Mesenchymal stem cell (in vitro differentiated cells and primary cell): ENCODE data around the gene VANGL2.

Experiments used
- DNase-seq: peaks from one replicate; pipeline ENCODE4 v3.0.0-alpha.2; 2013
- H2AFZ ChIP-seq: one replicate; pipeline ENCODE4 v1.6.1; 2013; ENCODE audit warnings: low read depth, mild to moderate bottlenecking, control low read depth, inconsistent platforms, low read length, moderate library complexity
- H2AK5ac ChIP-seq: 2 replicates; pipeline ENCODE4 v1.6.1; 2013; ENCODE audit warnings: low read length, moderate library complexity, mild to moderate bottlenecking, inconsistent platforms; ENCODE audit not compliant: severe bottlenecking
- H2BK120ac ChIP-seq: one replicate; pipeline ENCODE4 v1.6.1; 2013; ENCODE audit warnings: low read depth, mild to moderate bottlenecking, inconsistent platforms, low read length, moderate library complexity
- H2BK12ac ChIP-seq, 2 experiments: one replicate each; pipeline ENCODE4 v1.6.1; 2013; ENCODE audit warnings: inconsistent platforms in 2 of 2, low read length in 2 of 2, mild to moderate bottlenecking in 2 of 2, moderate library complexity in 2 of 2, control low read depth in 1 of 2
- H2BK15ac ChIP-seq: one replicate; pipeline ENCODE4 v1.6.1; 2013; ENCODE audit warnings: mild to moderate bottlenecking, low read depth, inconsistent platforms; ENCODE audit not compliant: poor library complexity, severe bottlenecking
- H2BK5ac ChIP-seq: 2 replicates; pipeline ENCODE4 v1.6.1; 2013; ENCODE audit warnings: low read depth, mild to moderate bottlenecking, low read length, control low read depth, inconsistent platforms; ENCODE audit not compliant: poor library complexity, severe bottlenecking
- H3K14ac ChIP-seq, 2 experiments: one replicate each; pipeline ENCODE4 v1.6.1; 2013; ENCODE audit warnings: inconsistent platforms in 2 of 2, low read length in 2 of 2, control low read depth in 1 of 2, mild to moderate bottlenecking in 1 of 2, moderate library complexity in 1 of 2
- H3K18ac ChIP-seq, 2 experiments: one replicate each; pipeline ENCODE4 v1.6.1; 2013; ENCODE audit warnings: inconsistent platforms in 2 of 2, low read length in 2 of 2, control low read depth in 1 of 2, low read depth in 1 of 2, mild to moderate bottlenecking in 1 of 2
- H3K23ac ChIP-seq, 2 experiments: one replicate each; pipeline ENCODE4 v1.6.1; 2013; ENCODE audit warnings: inconsistent platforms in 2 of 2, low read length in 2 of 2, mild to moderate bottlenecking in 2 of 2, moderate library complexity in 2 of 2, control low read depth in 1 of 2
- H3K27ac ChIP-seq: 2 replicates; pipeline ENCODE4 v1.5.1; 2013; ENCODE audit warnings: mild to moderate bottlenecking, moderate library complexity, low read length, control low read depth, inconsistent platforms; ENCODE audit not compliant: poor library complexity, severe bottlenecking
- H3K27me3 ChIP-seq, 2 experiments: 2 replicates each; pipeline versions ENCODE4 v1.6.1 to v1.7.0; 2013; ENCODE audit warnings: low read length in 2 of 2, mild to moderate bottlenecking in 2 of 2, moderate library complexity in 2 of 2, control low read depth in 1 of 2, inconsistent platforms in 1 of 2; ENCODE audit not compliant: control insufficient read depth in 1 of 2, insufficient read depth in 1 of 2
- H3K36me3 ChIP-seq, 2 experiments: 2 replicates each; pipeline versions ENCODE4 v1.6.1 to v1.7.0; 2013; ENCODE audit warnings: low read length in 2 of 2, control low read depth in 1 of 2, inconsistent platforms in 1 of 2, low read depth in 1 of 2, mild to moderate bottlenecking in 1 of 2; ENCODE audit not compliant: insufficient read depth in 2 of 2, control insufficient read depth in 1 of 2
- H3K4ac ChIP-seq, 2 experiments: one replicate each; pipeline ENCODE4 v1.6.1; 2013; ENCODE audit warnings: inconsistent platforms in 2 of 2, low read length in 2 of 2, mild to moderate bottlenecking in 2 of 2, moderate library complexity in 2 of 2, control low read depth in 1 of 2, low read depth in 1 of 2
- H3K4me1 ChIP-seq: 2 replicates; pipeline ENCODE4 v1.6.1; 2013; ENCODE audit warnings: low read depth, low read length, control low read depth; ENCODE audit not compliant: control insufficient read depth, insufficient read depth
- H3K4me2 ChIP-seq: 2 replicates; pipeline ENCODE4 v1.6.1; 2013; ENCODE audit warnings: low read length, mild to moderate bottlenecking, inconsistent platforms; ENCODE audit not compliant: poor library complexity, severe bottlenecking
- H3K4me3 ChIP-seq, 2 experiments: 2 replicates each; pipeline versions ENCODE4 v1.5.1 to v1.7.0; 2013; ENCODE audit warnings: low read length in 2 of 2, mild to moderate bottlenecking in 2 of 2, control low read depth in 1 of 2, low read depth in 1 of 2; ENCODE audit not compliant: insufficient read depth in 1 of 2
- H3K79me1 ChIP-seq: replicated peaks from 2 replicates; pipeline ENCODE4 v1.6.1; 2013; ENCODE audit warnings: mild to moderate bottlenecking, control low read depth, low read length, inconsistent platforms; ENCODE audit not compliant: poor library complexity, severe bottlenecking
- H3K9ac ChIP-seq: 2 replicates; pipeline ENCODE4 v1.7.0; 2013; ENCODE audit warnings: mild to moderate bottlenecking, low read length, moderate library complexity
- H3K9me3 ChIP-seq: 2 replicates; pipeline ENCODE4 v1.7.0; 2013; ENCODE audit warnings: mild to moderate bottlenecking, low read length; ENCODE audit not compliant: control insufficient read depth
- H4K8ac ChIP-seq: one replicate; pipeline ENCODE4 v1.6.1; 2013; ENCODE audit warnings: inconsistent platforms, mild to moderate bottlenecking, low read length, moderate library complexity
- H4K91ac ChIP-seq: one replicate; pipeline ENCODE4 v1.6.1; 2013; ENCODE audit warnings: mild to moderate bottlenecking, low read length, inconsistent platforms
- WGBS: methylation state at CpG from one replicate; pipeline ENCODE4 v1.1.7; 2013; ENCODE audit warnings: mixed read lengths; 5-methylcytosine and 5-hydroxymethylcytosine counted together

VANGL2 gene

DNA sequence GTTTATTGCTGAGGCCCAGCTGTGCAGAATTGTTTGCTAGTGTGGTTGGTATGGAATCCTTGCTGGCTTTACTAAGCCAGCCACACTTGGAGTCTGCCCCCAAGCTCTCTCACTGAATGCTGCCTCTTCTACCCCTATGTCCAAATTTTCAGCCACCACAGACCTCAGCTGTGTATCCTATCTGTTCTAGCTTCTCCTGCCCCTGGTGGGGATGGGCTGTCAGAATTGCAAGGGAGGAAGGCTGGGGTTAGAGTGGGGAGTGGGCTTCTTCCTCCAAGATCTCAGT lies 29.1 kb upstream of the VANGL2 start:
- Histone ChIP-seq H3K4me2 (no peak overlapping the region), H3K4me3 (no peak overlapping the region), H2BK120ac (no peak overlapping the region), H4K8ac (no peak overlapping the region), H3K18ac (no peak overlapping the region), H3K9me3 (no peaks in the 10 kb centered on the region), H3K36me3 (peaks cover 0 to 3% of the 10 kb centered on the region in 2 experiments), H2BK12ac (no peak overlapping the region), H3K79me1 (no peaks in the 10 kb centered on the region), H4K91ac (no peak overlapping the region), H2BK5ac (no peak overlapping the region), H3K9ac (no peak overlapping the region), H3K4me1 (peaks cover 13% of the 10 kb centered on the region), H2AFZ (no peak overlapping the region), H3K27me3 (peaks cover 14 to 34% of the 10 kb centered on the region in 2 experiments), H3K23ac (no peak overlapping the region), H3K14ac (no peak overlapping the region), H2BK15ac (no peak overlapping the region), H3K27ac (no peak overlapping the region), H3K4ac (no peak overlapping the region), H2AK5ac (no peak overlapping the region)
- no peak for DNase-seq

DNA sequence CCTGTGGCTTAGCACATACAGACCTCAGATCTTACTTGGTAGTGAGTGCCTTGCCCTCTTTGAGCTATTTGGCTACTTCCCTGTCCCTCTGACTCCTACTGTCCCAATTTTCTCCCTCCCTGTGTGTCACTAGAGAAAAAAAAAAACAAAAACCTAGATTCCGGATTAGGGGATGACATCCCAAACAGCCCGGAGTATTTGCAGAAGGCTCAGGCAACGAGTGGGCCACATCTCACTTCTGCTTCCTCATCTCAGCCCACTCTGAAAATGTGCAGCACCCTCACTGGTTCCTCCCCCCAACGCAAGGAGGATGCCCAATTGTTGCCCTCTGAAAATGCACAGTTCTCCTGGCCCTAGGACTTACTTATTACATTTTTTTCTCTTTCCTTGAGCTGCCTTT lies 28.6 kb upstream of the VANGL2 start:
- no peak overlapping the region for H3K4me3 ChIP-seq
- H3K4me1 ChIP-seq: peaks cover 13% of the 10 kb centered on the region
- H2BK15ac ChIP-seq: no peak overlapping the region
- no peak overlapping the region for H2BK120ac ChIP-seq
- no peak overlapping the region for H3K9ac ChIP-seq
- H3K14ac ChIP-seq: no peak overlapping the region
- H2BK5ac ChIP-seq: no peak overlapping the region
- no peak overlapping the region for H3K23ac ChIP-seq
- H2BK12ac ChIP-seq: no peak overlapping the region
- H3K36me3 ChIP-seq: peaks cover 0 to 3% of the 10 kb centered on the region in 2 experiments
- H3K27me3 ChIP-seq: peaks cover 14 to 32% of the 10 kb centered on the region in 2 experiments
- H3K27ac ChIP-seq: no peak overlapping the region
- H4K8ac ChIP-seq: no peak overlapping the region
- H3K79me1 ChIP-seq: no peaks in the 10 kb centered on the region
- no peak overlapping the region for H3K4ac ChIP-seq
- no peak for DNase-seq
- no peak overlapping the region for H3K18ac ChIP-seq
- H2AFZ ChIP-seq: no peak overlapping the region
- no peak overlapping the region for H2AK5ac ChIP-seq
- H3K9me3 ChIP-seq: no peaks in the 10 kb centered on the region
- no peak overlapping the region for H4K91ac ChIP-seq
- WGBS: 84% methylated on average over 4 of the region's 4 CpGs
- no peak overlapping the region for H3K4me2 ChIP-seq

DNA sequence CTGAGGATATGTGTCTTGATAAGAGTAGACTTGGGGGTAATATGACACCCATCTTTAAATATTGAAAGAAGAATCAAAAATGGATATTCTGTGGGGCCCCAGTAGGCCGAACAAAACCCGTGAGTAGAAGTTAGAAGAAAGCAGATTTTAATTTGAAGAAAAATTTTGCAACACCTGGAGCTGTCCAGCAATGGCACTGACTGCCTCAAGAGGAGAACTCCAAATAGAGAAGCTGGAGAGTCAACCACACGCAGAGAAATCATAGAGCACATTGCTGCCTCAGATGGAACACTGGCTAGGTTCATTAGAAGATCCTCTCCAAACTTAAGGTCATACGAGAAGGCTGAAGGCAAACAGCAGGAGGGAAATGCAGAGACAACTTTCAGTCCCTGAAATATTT lies 26.7 kb upstream of the VANGL2 start:
- H2BK5ac ChIP-seq: no peak overlapping the region
- H2AK5ac ChIP-seq: no peak overlapping the region
- 93% methylated on average over 4 of the region's 4 CpGs for WGBS
- no peak overlapping the region for H3K4ac ChIP-seq
- H3K36me3 ChIP-seq: peaks cover 0 to 3% of the 10 kb centered on the region in 2 experiments
- H3K4me3 ChIP-seq: no peak overlapping the region
- DNase-seq: no peak
- no peaks in the 10 kb centered on the region for H3K9me3 ChIP-seq
- no peak overlapping the region for H2BK12ac ChIP-seq
- H3K27me3 ChIP-seq: peaks cover 0 to 15% of the 10 kb centered on the region in 2 experiments
- no peak overlapping the region for H2AFZ ChIP-seq
- no peak overlapping the region for H2BK15ac ChIP-seq
- H3K14ac ChIP-seq: no peak overlapping the region
- H4K91ac ChIP-seq: no peak overlapping the region
- H3K4me1 ChIP-seq: peaks cover 20% of the 10 kb centered on the region
- H3K79me1 ChIP-seq: no peaks in the 10 kb centered on the region
- H3K18ac ChIP-seq: no peak overlapping the region
- H3K27ac ChIP-seq: no peak overlapping the region
- no peak overlapping the region for H3K4me2 ChIP-seq
- H3K23ac ChIP-seq: no peak overlapping the region
- H2BK120ac ChIP-seq: no peak overlapping the region
- H3K9ac ChIP-seq: no peak overlapping the region
- no peak overlapping the region for H4K8ac ChIP-seq

DNA sequence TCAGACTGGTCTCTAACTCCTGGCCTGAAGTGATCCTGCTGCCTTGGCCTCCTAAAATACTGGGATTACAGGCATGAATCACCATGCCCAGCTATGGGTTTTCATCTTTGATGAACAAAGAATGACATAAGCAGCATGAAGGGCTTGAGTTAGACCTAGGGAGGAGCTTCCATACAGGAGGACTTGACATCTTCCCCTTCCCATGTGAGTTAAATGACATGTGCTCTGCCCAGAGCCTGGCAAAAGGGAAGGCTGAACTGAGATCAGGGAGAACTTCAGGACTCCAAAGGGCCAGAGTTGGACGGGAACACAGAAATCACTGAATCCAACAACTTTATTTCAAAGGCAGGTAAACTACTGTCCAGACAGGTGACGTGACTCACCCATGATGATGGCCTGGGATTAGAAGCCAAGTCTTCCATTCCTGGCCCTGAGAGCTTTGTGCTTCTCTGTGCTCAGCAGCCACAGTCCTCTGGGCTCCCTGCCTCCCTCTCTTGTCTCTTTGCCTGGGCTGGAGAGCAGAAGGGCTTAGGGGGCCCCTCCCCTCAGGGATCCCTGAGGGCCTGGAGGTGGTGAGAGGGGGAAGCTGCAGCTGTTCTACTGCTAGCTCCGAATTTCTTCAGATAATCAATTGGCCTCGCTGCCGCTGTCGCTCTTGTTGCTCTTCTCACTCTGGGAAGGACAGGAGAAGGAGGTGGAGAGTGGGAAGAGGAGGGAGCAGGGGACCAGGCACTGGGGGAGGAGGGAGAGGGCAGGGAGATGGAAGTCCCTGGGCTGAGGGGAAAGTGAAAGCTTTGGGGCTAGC lies 25.9 kb upstream of the VANGL2 start:
- Histone ChIP-seq H3K23ac (no peak overlapping the region), H4K91ac (no peak overlapping the region), H3K79me1 (no peaks in the 10 kb centered on the region), H3K4me1 (peaks cover 20% of the 10 kb centered on the region), H3K4ac (no peak overlapping the region), H2AK5ac (no peak overlapping the region), H4K8ac (no peak overlapping the region), H2AFZ (no peak overlapping the region), H3K14ac (no peak overlapping the region), H3K9ac (no peak overlapping the region), H3K27me3 (peaks cover under 1 to 19% of the 10 kb centered on the region in 2 experiments), H2BK12ac (no peak overlapping the region), H3K36me3 (peaks cover 0 to 3% of the 10 kb centered on the region in 2 experiments), H2BK15ac (no peak overlapping the region), H3K27ac (no peak overlapping the region), H3K4me3 (no peak overlapping the region), H2BK120ac (no peak overlapping the region), H2BK5ac (no peak overlapping the region), H3K9me3 (no peaks in the 10 kb centered on the region), H3K4me2 (no peak overlapping the region), H3K18ac (no peak overlapping the region)
- WGBS: 46% methylated on average over 6 of the region's 6 CpGs
- no peak for DNase-seq
